OCI-LY1 (cell line): ENCODE data around the gene MAST4.

Experiments used
- H2AFZ ChIP-seq: fragments of 200-600 bp; sonication (generic), shearing (Covaris generic); 2 replicates; pipeline ENCODE4 v1.6.0; 2014; ENCODE audit warnings: antibody characterized with exemption, mild to moderate bottlenecking, low read length
- H3F3A ChIP-seq: fragments of 200-600 bp; sonication (generic), shearing (Covaris generic); 2 replicates; pipeline ENCODE4 v1.6.0; 2014; ENCODE audit warnings: mild to moderate bottlenecking, antibody characterized with exemption, low read length, moderate library complexity; ENCODE audit not compliant: insufficient read depth
- H3K27ac ChIP-seq: fragments of 200-600 bp; sonication (generic); 2 replicates; pipeline ENCODE4 v1.5.1; 2014; ENCODE audit warnings: low read length, mixed run types, mild to moderate bottlenecking, low read depth; ENCODE audit not compliant: poor library complexity, severe bottlenecking
- H3K27me3 ChIP-seq: fragments of 200-600 bp; sonication (generic); 2 replicates; pipeline ENCODE4 v1.6.0; 2014; ENCODE audit warnings: antibody characterized with exemption, mild to moderate bottlenecking, low read length, moderate library complexity; ENCODE audit not compliant: insufficient read depth
- H3K36me3 ChIP-seq: fragments of 200-600 bp; sonication (generic); 2 replicates; pipeline ENCODE4 v1.6.1; 2014; ENCODE audit warnings: mild to moderate bottlenecking, antibody characterized with exemption, low read length, moderate library complexity, mixed read lengths; ENCODE audit not compliant: insufficient read depth
- H3K4me1 ChIP-seq: fragments of 200-600 bp; sonication (generic); 2 replicates; pipeline ENCODE4 v1.5.1; 2014; ENCODE audit warnings: mild to moderate bottlenecking, low read length, moderate library complexity; ENCODE audit not compliant: insufficient read depth, severe bottlenecking
- H3K4me2 ChIP-seq: fragments of 200-600 bp; sonication (generic), shearing (Covaris generic); 2 replicates; pipeline ENCODE4 v1.6.1; 2014; ENCODE audit warnings: low read length
- H3K4me3 ChIP-seq: fragments of 200-600 bp; sonication (generic); 2 replicates; pipeline ENCODE4 v1.5.1; 2014; ENCODE audit warnings: low read length, low read depth, mild to moderate bottlenecking, mixed read lengths; ENCODE audit not compliant: poor library complexity, severe bottlenecking
- H3K79me2 ChIP-seq: fragments of 200-600 bp; shearing (Covaris generic); 2 replicates; pipeline ENCODE4 v1.6.1; 2016; ENCODE audit warnings: mixed run types, low read length, mixed read lengths; ENCODE audit not compliant: insufficient read depth
- H3K9ac ChIP-seq: fragments of 200-600 bp; sonication (generic), shearing (Covaris generic); 2 replicates; pipeline ENCODE4 v1.6.1; 2014; ENCODE audit warnings: mild to moderate bottlenecking, low read length, mixed read lengths
- H3K9me2 ChIP-seq: fragments of 200-600 bp; sonication (generic), shearing (Covaris generic); 2 replicates; pipeline ENCODE4 v1.6.1; 2014; ENCODE audit warnings: low read depth, mild to moderate bottlenecking, low read length, mixed read lengths
- H3K9me3 ChIP-seq: fragments of 200-600 bp; shearing (Covaris generic); 2 replicates; pipeline ENCODE4 v1.6.1; 2014; ENCODE audit warnings: low read length, mixed read lengths
- H4K20me1 ChIP-seq: fragments of 200-600 bp; sonication (generic), shearing (Covaris generic); 2 replicates; pipeline ENCODE4 v1.6.0; 2016; ENCODE audit warnings: mild to moderate bottlenecking, low read length; ENCODE audit not compliant: insufficient read depth
- EZH2 ChIP-seq: fragments of 200-600 bp; sonication (generic), shearing (Covaris generic); IDR thresholded peaks from 2 replicates; pipeline ENCODE4 v1.8.0; 2017; ENCODE audit warnings: borderline replicate concordance, mixed run types, mild to moderate bottlenecking, antibody characterized with exemption, low read length, moderate library complexity, mixed read lengths
- TF ChIP-seq, protein P1 (sequence below): fragments of 200-600 bp; sonication (generic), shearing (Covaris generic); IDR thresholded peaks from 2 replicates; pipeline ENCODE4 v1.5.1; 2017; ENCODE audit warnings: mild to moderate bottlenecking, antibody characterized with exemption, low read length, moderate library complexity, mixed read lengths

Gene MAST4

GRCh38 chr5:67206929-67207328, 610.7 kb downstream of the MAST4 start:
- no peaks in the 10 kb centered on the region for H3K36me3 ChIP-seq
- H3K27me3 ChIP-seq = no peaks in the 10 kb centered on the region
- no peak overlapping the region; the same call in 1 of the 2 replicates for H3K9ac ChIP-seq
- no peaks in the 10 kb centered on the region for H3K79me2 ChIP-seq
- no peaks in the 10 kb centered on the region for H3K9me3 ChIP-seq
- H2AFZ ChIP-seq = no peak overlapping the region
- H3K4me3 ChIP-seq = peak overlapping the region; percentile 5
- H3F3A ChIP-seq = no peaks in the 10 kb centered on the region
- H3K27ac ChIP-seq = peak overlapping the region; percentile 82
- peaks cover 74% of the 10 kb centered on the region for H3K4me1 ChIP-seq
- H4K20me1 ChIP-seq = no peaks in the 10 kb centered on the region
- TF ChIP-seq EZH2 = no peak
- no peaks in the 10 kb centered on the region for H3K9me2 ChIP-seq
- H3K4me2 ChIP-seq = peak overlapping the region; percentile 51

DNA sequence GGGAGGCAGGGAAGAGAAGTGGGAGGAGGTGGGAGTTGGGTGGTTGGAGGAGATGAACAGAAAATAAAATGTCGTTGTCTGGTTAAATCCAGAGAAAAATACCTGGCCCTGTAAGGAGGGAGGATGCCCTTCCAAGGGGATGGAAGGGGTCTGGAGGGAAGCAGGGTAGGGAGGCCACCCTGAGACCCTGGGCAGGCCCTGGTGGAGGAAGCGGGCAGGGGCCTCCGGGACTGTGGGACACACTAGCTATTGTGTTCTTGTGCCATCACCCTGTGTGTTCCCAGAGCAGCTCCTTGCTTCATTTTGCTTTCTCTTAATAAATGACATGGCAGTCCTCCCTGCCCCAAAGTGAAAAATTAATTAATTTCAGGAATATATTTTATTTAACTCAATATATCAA, 612.2 kb downstream of the MAST4 start:
- Histone ChIP-seq H3K4me1 (peaks cover 59% of the 10 kb centered on the region), H3K27me3 (no peaks in the 10 kb centered on the region), H3F3A (no peaks in the 10 kb centered on the region), H4K20me1 (no peaks in the 10 kb centered on the region), H3K4me2 (no peak overlapping the region), H3K9me2 (no peaks in the 10 kb centered on the region), H2AFZ (no peak overlapping the region), H3K4me3 (no peak overlapping the region), H3K9me3 (no peaks in the 10 kb centered on the region), H3K27ac (peak overlapping the region; percentile 15), H3K36me3 (no peaks in the 10 kb centered on the region), H3K79me2 (no peaks in the 10 kb centered on the region), H3K9ac (no peak overlapping the region)
- no peak for TF ChIP-seq EZH2
- TF ChIP-seq, protein P1, sequence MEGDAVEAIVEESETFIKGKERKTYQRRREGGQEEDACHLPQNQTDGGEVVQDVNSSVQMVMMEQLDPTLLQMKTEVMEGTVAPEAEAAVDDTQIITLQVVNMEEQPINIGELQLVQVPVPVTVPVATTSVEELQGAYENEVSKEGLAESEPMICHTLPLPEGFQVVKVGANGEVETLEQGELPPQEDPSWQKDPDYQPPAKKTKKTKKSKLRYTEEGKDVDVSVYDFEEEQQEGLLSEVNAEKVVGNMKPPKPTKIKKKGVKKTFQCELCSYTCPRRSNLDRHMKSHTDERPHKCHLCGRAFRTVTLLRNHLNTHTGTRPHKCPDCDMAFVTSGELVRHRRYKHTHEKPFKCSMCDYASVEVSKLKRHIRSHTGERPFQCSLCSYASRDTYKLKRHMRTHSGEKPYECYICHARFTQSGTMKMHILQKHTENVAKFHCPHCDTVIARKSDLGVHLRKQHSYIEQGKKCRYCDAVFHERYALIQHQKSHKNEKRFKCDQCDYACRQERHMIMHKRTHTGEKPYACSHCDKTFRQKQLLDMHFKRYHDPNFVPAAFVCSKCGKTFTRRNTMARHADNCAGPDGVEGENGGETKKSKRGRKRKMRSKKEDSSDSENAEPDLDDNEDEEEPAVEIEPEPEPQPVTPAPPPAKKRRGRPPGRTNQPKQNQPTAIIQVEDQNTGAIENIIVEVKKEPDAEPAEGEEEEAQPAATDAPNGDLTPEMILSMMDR = no peak

DNA sequence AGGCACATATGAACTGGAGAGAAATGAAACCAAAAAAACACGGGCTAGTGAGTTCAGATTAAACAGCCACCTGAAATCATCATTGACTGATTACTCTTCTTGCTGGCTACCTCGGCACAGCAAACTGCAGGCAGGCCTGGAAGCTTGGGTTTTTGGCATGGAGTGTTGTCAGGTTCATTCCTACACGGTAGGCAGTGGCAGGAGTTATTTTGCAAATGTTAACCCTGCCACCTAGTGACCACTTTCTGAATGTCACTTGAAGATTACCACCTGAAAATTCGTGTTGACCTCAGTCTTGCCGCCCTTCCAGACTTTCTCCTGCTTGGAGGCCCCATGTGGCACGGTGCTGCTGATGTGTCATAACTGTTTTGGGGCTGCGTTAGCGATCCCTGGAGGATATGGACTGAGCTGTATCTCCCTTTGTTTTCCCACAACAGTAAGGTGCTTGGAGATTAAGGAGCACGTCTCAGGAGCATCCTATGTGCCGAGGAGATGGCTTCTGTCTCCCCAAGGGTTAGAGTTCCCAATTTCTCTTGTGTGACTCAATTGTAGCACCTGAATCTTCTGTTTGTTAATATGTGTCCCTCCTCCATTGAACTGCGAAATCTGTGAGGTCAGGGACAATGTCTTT, 613.1 kb downstream of the MAST4 start:
- Histone ChIP-seq H3K27me3 (no peaks in the 10 kb centered on the region), H3K4me2 (peak overlapping the region; percentile 27; the same call in 1 of the 2 replicates), H4K20me1 (no peaks in the 10 kb centered on the region), H3K4me3 (no peak overlapping the region), H3K9ac (no peak overlapping the region), H3K9me2 (no peaks in the 10 kb centered on the region), H3K79me2 (no peaks in the 10 kb centered on the region), H3K9me3 (no peaks in the 10 kb centered on the region), H2AFZ (no peak overlapping the region), H3K36me3 (no peaks in the 10 kb centered on the region), H3K27ac (no peak overlapping the region), H3F3A (no peaks in the 10 kb centered on the region), H3K4me1 (peaks cover 51% of the 10 kb centered on the region)
- TF ChIP-seq, protein P1 = peak; percentile 71
- no peak for TF ChIP-seq EZH2

- Histone ChIP-seq H3K4me2 (no peak overlapping the region), H4K20me1 (no peaks in the 10 kb centered on the region), H3K36me3 (no peaks in the 10 kb centered on the region), H3K9ac (no peak overlapping the region), H3K27me3 (no peaks in the 10 kb centered on the region), H3K9me3 (no peaks in the 10 kb centered on the region), H3F3A (no peaks in the 10 kb centered on the region), H2AFZ (no peak overlapping the region), H3K4me3 (no peak overlapping the region), H3K4me1 (peaks cover 51% of the 10 kb centered on the region), H3K79me2 (no peaks in the 10 kb centered on the region), H3K27ac (peak overlapping the region; percentile 20), H3K9me2 (no peaks in the 10 kb centered on the region)
- TF ChIP-seq EZH2 = no peak
Observed at GRCh38 chr5:67211926-67212325, 615.7 kb downstream of the MAST4 start.
